Measurements from ENCODE around the gene CPM.

CPM gene

DNA sequence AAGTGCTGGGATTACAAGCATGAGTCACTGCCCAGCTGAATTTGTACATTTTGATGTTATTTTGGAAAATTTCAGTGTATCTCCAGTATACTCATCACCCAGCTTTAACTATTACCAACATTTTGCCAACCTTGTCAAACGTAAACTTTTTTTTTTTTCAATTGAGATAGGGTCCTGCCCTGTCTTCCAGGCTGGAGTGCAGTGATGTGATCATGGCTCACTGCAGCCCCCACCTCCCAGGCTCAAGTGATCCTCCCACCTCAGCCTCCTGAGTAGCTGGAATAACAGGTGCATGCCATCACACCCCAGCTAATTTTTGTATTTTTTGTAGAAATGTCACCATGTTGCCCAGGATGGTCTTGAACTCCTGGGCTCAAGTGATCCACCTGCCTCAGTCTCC, 95.8 kb downstream of the CPM start:
- 84% methylated on average over 1 of the region's 1 CpG for WGBS
- no peak overlapping the region for H3K4me3 ChIP-seq (ENCODE audit: low read length)
- no peak overlapping the region for H3K27ac ChIP-seq (ENCODE audit: low read depth, low read length)
- peaks cover 6% of the 10 kb centered on the region; the same call in 1 of the 2 replicates for H3K4me1 ChIP-seq (ENCODE audit: insufficient read depth, low read length)
- H3K9ac ChIP-seq (ENCODE audit: low read depth, low read length), result no peak overlapping the region
- peaks cover 93% of the 10 kb centered on the region for H3K36me3 ChIP-seq (ENCODE audit: insufficient read depth, low read length)
- H3K9me3 ChIP-seq (ENCODE audit: insufficient read depth, low read depth, low read length), result no peaks in the 10 kb centered on the region
- H3K27me3 ChIP-seq (ENCODE audit: insufficient read depth, low read length), result no peaks in the 10 kb centered on the region

DNA sequence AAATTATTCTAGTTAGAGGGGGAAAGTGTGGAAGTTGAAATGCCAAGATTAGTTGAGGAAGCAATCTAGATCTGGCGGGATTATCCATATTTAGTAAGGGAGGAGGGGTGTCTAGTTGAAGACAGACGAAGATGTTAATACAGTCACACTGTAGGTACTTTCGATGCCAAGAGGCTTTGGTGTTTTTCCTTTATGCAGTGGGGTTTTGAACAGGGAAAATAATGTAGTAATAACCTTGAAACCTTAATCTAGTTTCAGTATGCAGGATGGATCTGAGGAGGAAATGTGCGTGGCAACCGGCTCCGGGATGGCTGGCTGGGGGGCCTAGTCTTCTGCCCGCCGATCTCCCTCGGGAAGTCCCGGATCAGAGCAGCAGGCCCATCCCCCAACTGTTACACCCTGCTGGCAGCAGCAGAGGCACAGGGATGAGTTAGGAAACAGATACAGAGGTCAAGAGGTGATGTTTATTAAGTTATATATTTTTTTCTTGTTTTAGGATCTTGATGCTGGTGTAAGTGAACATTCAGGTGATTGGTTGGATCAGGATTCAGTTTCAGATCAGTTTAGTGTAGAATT, 97.5 kb downstream of the CPM start:
- Histone ChIP-seq H3K4me1 (ENCODE audit: insufficient read depth, low read length) (peaks cover 8% of the 10 kb centered on the region; the same call in 1 of the 2 replicates), H3K4me3 (ENCODE audit: low read length) (no peak overlapping the region), H3K9ac (ENCODE audit: low read depth, low read length) (no peak overlapping the region), H3K27ac (ENCODE audit: low read depth, low read length) (no peak overlapping the region), H3K9me3 (ENCODE audit: insufficient read depth, low read depth, low read length) (no peaks in the 10 kb centered on the region), H3K27me3 (ENCODE audit: insufficient read depth, low read length) (no peaks in the 10 kb centered on the region), H3K36me3 (ENCODE audit: insufficient read depth, low read length) (peaks cover 93% of the 10 kb centered on the region)
- WGBS, result 57% methylated on average over 10 of the region's 10 CpGs

DNA sequence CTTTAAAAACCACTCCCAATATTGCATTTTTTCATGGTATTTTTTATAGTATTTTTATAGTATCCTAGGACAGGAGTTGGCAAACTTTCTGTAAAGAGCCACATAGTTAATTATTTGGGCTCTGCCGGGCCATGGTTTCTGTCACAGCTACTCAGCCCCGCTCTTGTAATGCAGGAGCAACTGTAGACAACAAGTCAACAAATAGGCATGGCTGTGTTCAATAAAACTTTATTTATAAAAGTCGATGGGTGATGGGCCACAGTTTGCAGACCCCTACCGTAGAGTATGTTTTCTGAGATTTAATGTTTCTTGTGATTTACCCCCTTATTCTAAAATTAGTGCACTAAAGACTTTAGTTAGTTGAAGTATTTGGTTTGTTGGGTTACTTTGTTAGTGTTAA, 99.5 kb downstream of the CPM start:
- Histone ChIP-seq H3K27ac (ENCODE audit: low read depth, low read length) (no peak overlapping the region), H3K9me3 (ENCODE audit: insufficient read depth, low read depth, low read length) (no peaks in the 10 kb centered on the region), H3K4me3 (ENCODE audit: low read length) (no peak overlapping the region), H3K27me3 (ENCODE audit: insufficient read depth, low read length) (no peaks in the 10 kb centered on the region), H3K4me1 (ENCODE audit: insufficient read depth, low read length) (peaks cover 8% of the 10 kb centered on the region; the same call in 1 of the 2 replicates), H3K9ac (ENCODE audit: low read depth, low read length) (no peak overlapping the region), H3K36me3 (ENCODE audit: insufficient read depth, low read length) (peaks cover 92% of the 10 kb centered on the region)
- WGBS, result 98% methylated on average over 4 of the region's 4 CpGs

DNA sequence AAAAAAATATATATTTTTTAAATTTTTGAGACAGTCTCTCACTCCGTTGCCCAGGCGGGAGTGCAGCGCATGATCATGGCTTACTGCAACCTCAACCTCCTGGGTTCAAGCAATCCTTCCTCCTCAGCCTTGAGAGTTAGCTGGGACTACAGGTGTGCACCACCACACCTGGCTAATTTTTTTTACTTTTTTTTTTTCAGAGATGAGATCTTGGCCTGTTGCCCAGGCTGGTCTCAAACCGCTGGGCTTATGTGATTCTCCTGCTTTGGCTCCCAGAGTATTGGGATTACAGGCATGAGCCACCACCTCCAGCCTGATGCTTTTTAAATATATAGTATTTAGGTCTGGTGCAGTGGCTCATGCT, 100.5 kb downstream of the CPM start:
- WGBS, result 96% methylated on average over 4 of the region's 4 CpGs
- Histone ChIP-seq H3K27ac (ENCODE audit: low read depth, low read length) (no peak overlapping the region), H3K9ac (ENCODE audit: low read depth, low read length) (no peak overlapping the region), H3K27me3 (ENCODE audit: insufficient read depth, low read length) (no peaks in the 10 kb centered on the region), H3K4me3 (ENCODE audit: low read length) (no peak overlapping the region), H3K9me3 (ENCODE audit: insufficient read depth, low read depth, low read length) (no peaks in the 10 kb centered on the region), H3K4me1 (ENCODE audit: insufficient read depth, low read length) (peaks cover 8% of the 10 kb centered on the region; the same call in 1 of the 2 replicates), H3K36me3 (ENCODE audit: insufficient read depth, low read length) (peaks cover 92% of the 10 kb centered on the region)

DNA sequence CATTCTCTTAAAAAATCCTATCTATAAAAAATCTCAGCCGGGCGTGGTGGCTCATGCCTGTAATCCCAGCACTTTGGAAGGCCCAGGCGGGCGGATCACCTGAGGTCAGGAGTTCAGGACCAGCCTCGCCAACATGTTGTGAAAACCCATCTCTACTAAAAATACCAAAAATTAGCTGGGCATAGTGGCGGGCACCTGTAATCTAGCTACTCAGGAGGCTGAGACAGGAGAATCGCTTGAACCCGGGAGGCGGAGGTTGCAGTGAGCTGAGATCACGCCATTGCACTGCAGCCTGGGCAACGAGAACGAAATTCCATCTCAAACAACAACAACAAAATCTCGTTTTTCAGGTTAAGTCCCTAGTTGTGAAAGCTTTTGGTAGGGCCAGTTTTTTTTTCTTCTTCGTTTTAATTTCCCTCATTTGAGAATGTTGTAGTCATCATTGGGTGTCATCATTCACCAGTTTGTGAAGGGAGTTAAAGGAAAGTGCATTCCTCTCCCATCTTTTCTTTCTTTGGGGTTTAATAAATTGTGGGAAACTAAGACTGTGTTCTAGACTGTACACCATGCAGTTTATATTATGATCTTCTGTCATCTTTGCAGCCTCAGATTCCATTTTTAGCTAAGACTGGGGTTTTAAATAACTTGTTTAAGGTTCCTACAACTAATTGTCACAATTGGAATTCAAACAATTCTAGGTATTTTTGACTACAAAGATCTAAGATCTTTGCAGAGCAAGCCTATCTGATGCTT, 101.0 kb downstream of the CPM start:
- H3K27ac ChIP-seq (ENCODE audit: low read depth, low read length), result no peak overlapping the region
- peaks cover 92% of the 10 kb centered on the region for H3K36me3 ChIP-seq (ENCODE audit: insufficient read depth, low read length)
- H3K4me3 ChIP-seq (ENCODE audit: low read length), result no peak overlapping the region
- no peaks in the 10 kb centered on the region for H3K9me3 ChIP-seq (ENCODE audit: insufficient read depth, low read depth, low read length)
- H3K4me1 ChIP-seq (ENCODE audit: insufficient read depth, low read length), result peaks cover 8% of the 10 kb centered on the region; the same call in 1 of the 2 replicates
- H3K27me3 ChIP-seq (ENCODE audit: insufficient read depth, low read length), result no peaks in the 10 kb centered on the region
- H3K9ac ChIP-seq (ENCODE audit: low read depth, low read length), result no peak overlapping the region
- WGBS, result over 99% methylated on average over 14 of the region's 14 CpGs

DNA sequence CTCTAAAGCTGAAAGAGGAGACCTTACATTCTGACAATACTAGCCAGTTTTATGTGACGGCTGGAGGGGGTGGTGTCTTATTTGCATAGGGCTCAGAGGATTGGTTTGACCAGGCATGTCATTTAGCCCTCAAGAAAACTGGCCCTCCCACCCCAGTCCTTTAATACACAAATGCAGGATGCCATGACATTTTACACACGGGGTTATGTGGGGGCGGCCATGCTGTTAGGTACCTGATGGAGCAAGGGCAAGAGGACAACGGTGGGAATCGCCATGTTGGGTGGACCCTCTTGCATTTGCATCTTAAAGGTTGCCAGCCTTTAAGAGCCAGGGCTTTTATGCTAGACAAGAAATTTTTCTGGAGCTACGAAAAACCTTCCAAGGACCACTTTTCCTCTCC, 101.7 kb downstream of the CPM start:
- Histone ChIP-seq H3K27ac (ENCODE audit: low read depth, low read length) (no peak overlapping the region), H3K36me3 (ENCODE audit: insufficient read depth, low read length) (peaks cover 92% of the 10 kb centered on the region), H3K9ac (ENCODE audit: low read depth, low read length) (no peak overlapping the region), H3K4me1 (ENCODE audit: insufficient read depth, low read length) (peaks cover 8% of the 10 kb centered on the region; the same call in 1 of the 2 replicates), H3K4me3 (ENCODE audit: low read length) (no peak overlapping the region), H3K27me3 (ENCODE audit: insufficient read depth, low read length) (no peaks in the 10 kb centered on the region), H3K9me3 (ENCODE audit: insufficient read depth, low read depth, low read length) (no peaks in the 10 kb centered on the region)
- WGBS, result 85% methylated on average over 5 of the region's 6 CpGs

DNA sequence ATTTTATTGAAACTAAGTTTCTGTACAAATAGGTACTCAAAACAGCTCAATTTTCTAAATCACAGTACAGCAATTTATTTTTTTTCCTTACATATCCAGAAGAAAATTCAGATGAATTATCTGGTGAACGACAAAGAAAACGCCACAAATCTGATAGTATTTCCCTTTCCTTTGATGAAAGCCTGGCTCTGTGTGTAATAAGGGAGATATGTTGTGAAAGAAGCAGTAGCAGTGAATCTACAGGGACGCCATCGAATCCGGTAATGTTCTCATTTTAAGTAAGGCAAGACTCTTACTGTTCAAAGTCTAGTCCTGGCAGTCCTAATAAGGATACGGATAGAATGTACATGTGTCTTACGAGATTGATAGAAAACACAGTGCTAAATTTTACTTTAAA, 104.3 kb downstream of the CPM start:
- no peaks in the 10 kb centered on the region for H3K9me3 ChIP-seq (ENCODE audit: insufficient read depth, low read depth, low read length)
- peaks cover 3% of the 10 kb centered on the region; the same call in 1 of the 2 replicates for H3K4me1 ChIP-seq (ENCODE audit: insufficient read depth, low read length)
- peaks cover 93% of the 10 kb centered on the region for H3K36me3 ChIP-seq (ENCODE audit: insufficient read depth, low read length)
- H3K27ac ChIP-seq (ENCODE audit: low read depth, low read length), result no peak overlapping the region
- WGBS, result 98% methylated on average over 6 of the region's 7 CpGs
- no peak overlapping the region for H3K4me3 ChIP-seq (ENCODE audit: low read length)
- no peaks in the 10 kb centered on the region for H3K27me3 ChIP-seq (ENCODE audit: insufficient read depth, low read length)
- H3K9ac ChIP-seq (ENCODE audit: low read depth, low read length), result no peak overlapping the region

DNA sequence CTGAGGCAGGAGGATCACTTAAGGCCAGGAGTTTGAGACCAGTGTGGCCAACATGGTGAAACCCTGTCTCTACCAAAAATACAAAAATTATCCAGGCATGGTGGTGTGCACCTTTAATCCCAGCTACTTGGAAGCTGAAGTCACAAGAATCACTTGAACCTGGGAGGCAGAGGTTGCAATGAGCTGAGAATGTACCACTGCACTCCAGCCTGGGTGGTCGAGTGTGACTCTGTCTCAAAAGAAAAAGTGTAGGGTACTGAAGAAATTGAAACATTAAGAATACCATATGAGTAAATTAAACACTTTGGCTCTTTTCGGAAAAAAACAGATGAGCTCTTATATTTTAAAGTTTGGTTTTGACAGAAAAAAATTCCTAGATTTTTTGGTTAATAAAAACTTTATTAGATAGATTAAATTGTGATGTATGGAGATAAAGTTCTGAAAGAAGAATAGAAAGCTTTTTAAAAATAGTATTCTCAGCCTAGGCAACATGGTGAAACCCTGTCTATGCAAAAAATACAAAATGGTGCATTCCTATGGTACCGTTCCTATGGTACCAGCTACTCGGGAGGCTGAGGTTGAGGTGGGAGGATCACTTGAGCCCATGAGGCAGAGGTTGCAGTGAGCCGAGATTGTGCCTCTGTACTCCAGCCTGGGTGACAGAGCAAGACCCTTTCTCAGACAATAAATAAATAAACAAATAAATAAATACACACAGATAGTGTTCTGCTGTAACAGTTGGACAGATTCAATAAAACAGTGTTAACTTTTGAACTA, 104.9 kb downstream of the CPM start:
- H3K27me3 ChIP-seq (ENCODE audit: insufficient read depth, low read length), result no peaks in the 10 kb centered on the region
- H3K4me1 ChIP-seq (ENCODE audit: insufficient read depth, low read length), result peaks cover 3% of the 10 kb centered on the region; the same call in 1 of the 2 replicates
- H3K36me3 ChIP-seq (ENCODE audit: insufficient read depth, low read length), result peaks cover 94% of the 10 kb centered on the region
- no peak overlapping the region for H3K4me3 ChIP-seq (ENCODE audit: low read length)
- 87% methylated on average over 5 of the region's 5 CpGs for WGBS
- no peaks in the 10 kb centered on the region for H3K9me3 ChIP-seq (ENCODE audit: insufficient read depth, low read depth, low read length)
- H3K9ac ChIP-seq (ENCODE audit: low read depth, low read length), result no peak overlapping the region
- H3K27ac ChIP-seq (ENCODE audit: low read depth, low read length), result no peak overlapping the region

DNA sequence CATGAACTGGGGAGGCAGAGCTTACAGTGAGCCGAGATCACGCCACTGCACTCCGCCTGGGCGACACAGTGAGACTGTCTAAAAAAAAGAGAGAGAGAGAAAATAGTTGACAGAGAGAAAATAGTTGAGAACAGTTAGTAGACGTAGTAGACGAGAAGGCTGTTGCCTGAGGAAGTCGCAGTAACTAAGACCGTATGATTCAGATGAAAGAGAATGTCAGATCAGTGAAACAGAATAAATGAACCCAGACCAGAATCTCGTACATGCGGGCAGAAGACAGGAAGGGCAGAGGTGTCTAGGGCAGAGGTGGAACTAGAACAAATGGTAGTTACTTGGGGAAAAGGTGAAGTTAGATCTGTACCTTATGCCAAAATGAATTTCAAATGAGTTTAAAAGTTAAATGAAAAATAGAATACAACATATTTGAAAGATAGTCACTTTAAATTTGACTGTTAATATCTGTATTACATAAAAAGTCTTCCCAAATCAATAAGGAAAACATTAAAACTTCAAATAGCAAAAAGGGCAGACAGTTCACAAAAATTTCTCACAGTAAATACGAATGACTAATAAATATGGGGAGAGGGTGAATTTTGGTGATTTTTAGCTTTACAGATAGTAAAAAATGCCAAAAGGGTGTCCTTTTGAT, 107.3 kb downstream of the CPM start:
- H3K27ac ChIP-seq (ENCODE audit: low read depth, low read length), result no peak overlapping the region
- peaks cover 98% of the 10 kb centered on the region for H3K36me3 ChIP-seq (ENCODE audit: insufficient read depth, low read length)
- H3K4me1 ChIP-seq (ENCODE audit: insufficient read depth, low read length), result no peaks in the 10 kb centered on the region
- no peaks in the 10 kb centered on the region for H3K9me3 ChIP-seq (ENCODE audit: insufficient read depth, low read depth, low read length)
- 94% methylated on average over 11 of the region's 11 CpGs for WGBS
- H3K9ac ChIP-seq (ENCODE audit: low read depth, low read length), result no peak overlapping the region
- H3K4me3 ChIP-seq (ENCODE audit: low read length), result no peak overlapping the region
- no peaks in the 10 kb centered on the region for H3K27me3 ChIP-seq (ENCODE audit: insufficient read depth, low read length)

DNA sequence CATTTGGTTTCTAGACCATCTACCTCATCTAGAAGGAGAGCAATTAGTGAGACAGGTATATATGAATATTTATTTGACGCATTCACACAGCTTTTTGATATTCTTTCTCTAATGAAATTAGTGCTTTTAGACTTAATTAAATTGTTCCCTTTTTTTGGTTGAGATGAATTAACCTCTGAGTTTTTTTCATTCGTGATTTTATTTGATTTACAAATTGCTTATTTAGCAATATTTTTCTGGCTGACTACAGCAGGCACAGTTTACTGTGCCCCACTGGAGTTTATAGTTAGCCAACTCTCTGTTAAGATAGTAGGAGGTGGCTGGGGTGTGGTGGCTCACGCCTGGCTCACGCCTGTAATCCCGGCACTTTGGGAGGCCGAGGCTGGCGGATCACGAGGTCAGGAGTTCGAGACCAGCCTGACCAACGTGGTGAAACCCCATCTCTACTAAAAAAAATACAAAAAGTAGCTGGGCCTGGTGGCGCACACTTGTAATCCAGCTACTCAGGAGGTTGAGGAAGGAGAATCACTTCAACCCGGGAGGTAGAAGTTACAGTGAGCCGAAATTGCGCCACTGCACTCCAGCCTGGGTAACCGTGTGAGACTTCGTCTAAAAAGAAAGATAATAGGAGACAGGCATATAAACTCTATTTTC, 108.2 kb downstream of the CPM start:
- Histone ChIP-seq H3K27me3 (ENCODE audit: insufficient read depth, low read length) (no peaks in the 10 kb centered on the region), H3K27ac (ENCODE audit: low read depth, low read length) (no peak overlapping the region), H3K4me1 (ENCODE audit: insufficient read depth, low read length) (no peaks in the 10 kb centered on the region), H3K36me3 (ENCODE audit: insufficient read depth, low read length) (peaks cover 100% of the 10 kb centered on the region), H3K9me3 (ENCODE audit: insufficient read depth, low read depth, low read length) (no peaks in the 10 kb centered on the region), H3K4me3 (ENCODE audit: low read length) (no peak overlapping the region), H3K9ac (ENCODE audit: low read depth, low read length) (no peak overlapping the region)
- WGBS, result 97% methylated on average over 15 of the region's 16 CpGs

All from HUES64 (cell line).